ENCODE results near the gene HAL.

HAL gene

DNA sequence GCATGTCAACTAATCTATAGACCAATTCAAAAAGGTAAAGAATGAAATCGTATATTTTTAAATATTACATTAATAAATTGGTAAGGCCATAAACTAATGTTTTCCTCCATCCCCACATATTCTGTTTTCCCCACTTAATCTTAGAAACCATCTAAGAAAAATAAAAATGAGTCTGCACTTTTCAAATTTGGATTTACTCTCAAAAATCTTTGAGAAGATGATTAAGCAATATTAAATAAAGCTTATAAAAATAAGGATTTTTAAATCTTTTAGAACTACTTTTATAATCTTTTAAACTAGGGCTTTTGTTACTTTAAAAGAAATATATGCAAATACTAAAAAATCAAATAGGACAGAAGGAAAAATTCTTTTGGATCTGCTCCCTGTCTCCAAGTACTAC is 10.6 kb upstream of the HAL start:
- DNase-seq = no peak

DNA sequence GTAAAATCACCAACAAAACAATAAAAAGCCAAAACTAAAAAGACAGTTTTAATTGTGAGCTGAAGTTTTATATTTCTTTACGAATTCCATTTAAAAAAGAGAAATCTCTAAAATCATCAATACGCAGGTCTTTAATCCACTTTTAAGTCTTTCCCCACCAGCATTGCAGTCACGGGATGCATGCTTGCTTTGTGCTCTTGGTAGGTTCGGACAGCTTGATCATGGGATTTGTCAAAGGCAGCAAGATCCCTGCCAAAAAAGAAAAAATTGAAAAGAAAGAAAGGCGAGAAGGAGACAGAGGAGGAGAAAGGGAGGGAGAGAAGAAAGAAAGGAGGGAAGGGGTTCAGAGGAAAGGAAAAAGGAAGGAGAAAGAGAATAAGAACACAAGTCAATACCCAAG is 4.7 kb upstream of the HAL start:
- no peak for DNase-seq

DNA sequence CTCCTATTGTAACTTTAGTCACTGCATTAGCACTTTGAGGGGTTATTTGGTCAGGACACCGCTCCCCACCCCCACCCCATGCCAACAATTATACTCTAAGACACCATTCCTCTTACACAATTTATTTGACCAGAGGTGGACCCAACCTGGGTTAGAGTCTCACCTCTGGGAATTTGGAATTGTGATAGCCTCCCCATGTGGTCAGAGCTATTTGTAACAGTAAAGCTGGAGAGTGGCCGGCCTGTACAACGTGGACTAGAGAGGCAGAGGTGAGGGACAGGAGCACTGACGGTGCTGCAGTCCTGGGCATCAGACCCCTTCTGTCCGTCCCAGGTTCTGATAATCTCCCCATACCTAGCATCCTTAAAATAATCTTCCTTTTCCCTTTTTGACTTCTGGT is 3.3 kb upstream of the HAL start:
- DNase-seq = no peak

DNA sequence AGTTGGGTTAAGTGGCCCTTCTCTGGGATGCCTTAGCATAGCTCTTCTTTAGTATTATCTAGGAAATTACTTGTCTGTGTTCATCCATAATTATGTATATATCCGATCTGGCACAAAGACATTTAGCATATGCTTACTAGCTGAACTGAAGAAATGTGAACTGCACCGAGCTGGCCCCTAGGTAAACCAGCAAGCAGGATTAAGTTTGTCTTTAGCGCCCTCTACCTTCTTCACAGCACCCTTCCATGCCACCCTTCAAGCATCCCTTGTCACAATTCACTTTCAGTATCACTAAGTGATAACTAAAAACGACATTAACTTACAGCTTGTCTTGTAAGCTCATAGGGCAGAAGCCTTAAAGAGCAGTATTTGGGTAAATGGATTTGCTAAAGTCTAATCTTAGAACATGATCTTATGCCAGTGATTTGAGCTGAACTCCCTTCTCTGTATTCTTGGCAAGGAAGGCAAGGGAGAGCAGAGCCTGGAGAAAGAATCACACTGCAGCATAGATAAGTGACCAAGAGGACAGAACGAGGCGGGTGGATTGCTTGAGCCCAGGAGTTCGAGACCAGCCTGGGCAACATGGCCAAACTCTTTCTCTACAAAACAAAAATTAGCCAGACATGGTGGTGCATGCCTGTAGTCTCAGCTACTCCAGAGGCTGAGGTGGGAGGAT is 2.6 kb upstream of the HAL start:
- peak; percentile 46 for DNase-seq

DNA sequence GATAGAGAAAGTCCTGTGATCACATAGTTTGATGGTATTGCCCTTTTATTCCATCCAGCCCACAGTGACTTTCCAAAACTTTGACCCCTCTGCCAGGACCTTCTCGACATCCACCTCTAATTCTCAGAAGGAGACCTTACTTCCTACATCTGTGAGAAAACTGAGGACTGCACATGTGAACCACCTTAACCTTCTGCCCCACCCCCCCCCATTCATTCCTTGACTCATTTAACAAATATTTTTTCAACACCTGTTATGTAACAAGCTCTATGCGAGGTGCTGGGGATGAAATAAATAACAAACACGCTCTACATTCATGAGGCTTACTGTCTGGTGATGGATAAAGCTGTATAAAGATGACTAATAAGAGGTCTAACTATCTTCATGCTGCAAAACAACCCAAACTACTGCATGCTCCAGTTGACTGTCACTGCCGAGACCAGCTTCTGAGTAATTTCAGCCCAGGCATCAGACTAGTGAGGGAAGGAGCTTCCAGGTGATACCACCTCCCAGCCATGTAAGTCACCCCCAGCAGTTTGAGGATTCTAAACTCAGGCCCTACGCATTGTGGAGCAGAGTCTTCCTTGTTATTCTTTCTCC is 1.9 kb upstream of the HAL start:
- no peak for DNase-seq

DNA sequence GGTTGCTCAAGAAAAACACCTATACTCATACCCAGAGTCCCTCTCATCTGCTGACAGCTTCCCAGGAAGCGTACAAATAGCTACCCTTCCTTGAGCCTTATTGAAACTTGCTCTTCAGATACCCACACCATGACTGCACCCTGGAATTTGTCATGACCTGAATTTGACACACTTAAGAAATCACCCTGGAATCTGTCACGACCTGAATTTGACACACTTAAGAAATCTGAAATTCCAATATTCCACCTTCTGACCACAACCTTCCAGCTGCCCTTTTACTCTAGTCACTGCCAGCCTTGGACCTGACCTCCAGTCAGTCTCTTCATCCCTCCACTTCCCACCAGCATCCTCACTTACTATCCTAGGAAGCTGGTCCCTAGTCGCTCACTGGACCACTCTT is 1.1 kb upstream of the HAL start:
- no peak for DNase-seq

DNA sequence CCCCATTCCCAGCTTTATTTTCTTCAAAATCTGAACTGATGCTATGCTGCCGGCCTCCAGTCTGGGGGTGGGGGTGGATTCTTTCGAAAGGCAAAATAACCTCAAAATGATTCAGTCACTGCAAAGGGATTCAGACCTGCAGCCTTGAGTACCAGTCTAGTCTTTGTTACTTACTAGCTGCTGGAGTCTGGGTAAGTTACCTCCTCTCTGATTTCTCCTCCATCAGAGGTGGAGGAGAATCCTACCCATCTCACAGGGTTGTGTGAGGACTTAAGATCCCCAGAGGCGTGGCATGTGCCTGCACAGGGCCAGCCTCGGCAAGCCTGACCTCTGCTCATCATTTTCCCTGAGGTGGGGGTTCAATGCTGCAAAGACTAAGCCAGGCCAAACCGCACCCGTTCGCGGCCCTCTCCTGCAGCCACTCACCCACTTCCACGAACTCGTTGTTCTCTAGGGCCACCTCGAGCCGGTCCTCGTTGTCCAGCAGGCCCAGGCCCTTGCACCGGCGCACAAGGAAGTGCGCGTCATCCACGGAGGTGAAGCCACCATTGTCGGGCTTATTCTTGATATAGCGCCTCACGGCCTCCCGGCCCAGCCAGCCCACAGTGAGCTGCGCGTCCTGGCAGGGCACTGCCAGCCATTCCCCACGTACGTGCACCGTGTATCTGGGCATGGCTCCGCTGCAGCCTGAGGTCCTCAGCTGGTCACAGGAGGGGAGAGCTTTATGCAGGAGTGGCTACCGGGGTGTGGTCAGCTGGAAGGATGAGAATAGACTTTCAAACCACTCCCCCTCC is 709 bp downstream of the HAL start:
- no peak for DNase-seq

DNA sequence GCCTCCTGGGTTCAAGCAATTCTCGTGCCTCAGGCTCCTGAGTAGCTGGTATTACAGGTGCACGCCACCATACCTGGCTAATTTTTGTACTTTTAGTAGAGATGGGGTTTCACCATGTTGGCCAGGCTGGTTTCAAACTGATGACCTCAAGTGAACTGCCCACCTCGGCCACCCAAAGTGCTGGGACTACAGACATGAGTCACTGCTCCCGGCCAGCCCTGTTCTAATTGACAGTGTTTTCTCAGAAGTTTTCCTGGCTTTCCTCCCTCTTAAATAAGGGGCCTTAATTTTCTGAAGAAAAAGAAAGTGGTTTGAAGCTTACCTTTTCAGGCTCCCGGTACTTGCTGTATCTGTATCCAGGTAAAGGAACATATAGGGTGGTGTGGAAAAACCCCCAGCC is 1.7 kb downstream of the HAL start:
- DNase-seq = no peak

DNA sequence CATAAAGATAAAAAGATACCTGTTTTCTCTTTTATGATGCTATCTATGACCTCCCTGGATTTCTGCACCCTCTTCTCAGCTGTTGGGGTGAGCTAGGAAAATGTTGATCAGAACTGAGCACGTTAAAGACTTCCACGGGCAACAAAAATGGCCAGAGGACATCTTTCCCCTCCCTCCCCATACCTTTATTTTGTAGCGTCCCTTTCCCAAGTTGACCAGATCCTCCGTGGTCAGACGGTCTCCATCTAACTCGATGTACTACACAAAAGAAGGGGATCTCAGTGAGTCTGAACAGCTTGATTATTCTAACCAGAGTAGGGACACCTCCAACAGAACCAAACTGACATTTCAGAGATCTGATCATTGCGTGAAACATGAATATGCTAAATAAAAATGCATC is 2.2 kb downstream of the HAL start:
- no peak for DNase-seq

DNA sequence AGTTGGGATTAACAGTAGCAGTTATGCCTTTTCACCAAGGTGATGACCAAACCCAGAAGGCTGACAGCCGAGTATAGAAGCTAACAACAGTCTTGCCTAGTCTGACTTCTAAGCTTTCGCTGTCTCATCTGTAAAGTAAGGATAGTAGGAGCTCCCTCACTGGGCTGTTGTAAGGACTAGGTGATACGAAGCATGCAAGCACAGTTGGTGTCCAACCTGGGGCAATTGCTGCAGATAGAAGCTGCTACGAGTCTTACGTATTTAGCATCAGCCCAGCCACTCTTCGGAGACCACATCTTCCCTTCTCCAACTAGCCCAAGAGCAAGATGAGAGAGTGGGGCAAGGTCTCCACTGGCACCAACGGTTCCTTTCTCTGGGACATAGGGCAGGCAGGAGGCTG is 6.0 kb downstream of the HAL start:
- DNase-seq = no peak

DNA sequence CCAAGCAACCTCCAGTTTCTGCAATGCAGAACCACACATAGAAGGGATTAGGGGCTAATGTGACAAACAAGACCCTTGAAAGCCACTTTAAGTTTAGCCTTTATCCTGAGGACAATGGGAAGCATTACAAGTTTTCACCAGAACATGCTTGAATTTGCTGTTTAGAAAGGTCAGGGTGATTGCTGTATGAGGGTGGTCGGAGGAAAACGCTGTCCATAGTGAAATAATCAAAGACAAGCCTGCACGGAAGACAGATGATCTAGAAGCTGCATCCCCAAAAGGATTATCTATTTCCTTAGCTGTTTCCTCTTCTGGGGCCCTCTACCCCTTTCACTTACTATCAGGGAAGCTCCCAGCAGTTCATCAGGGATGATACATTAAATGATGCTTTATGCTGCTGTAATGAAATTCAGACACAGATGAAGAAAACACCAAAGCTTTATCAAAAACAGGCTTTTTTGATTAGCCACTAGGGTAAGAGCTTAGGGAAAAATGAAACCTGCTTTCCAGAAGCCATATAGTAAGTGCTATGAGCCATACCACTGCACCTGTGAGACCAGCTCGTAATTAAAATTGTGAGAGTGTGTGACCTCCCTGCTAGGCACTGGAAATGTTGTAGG is 6.5 kb downstream of the HAL start:
- DNase-seq = no peak

DNA sequence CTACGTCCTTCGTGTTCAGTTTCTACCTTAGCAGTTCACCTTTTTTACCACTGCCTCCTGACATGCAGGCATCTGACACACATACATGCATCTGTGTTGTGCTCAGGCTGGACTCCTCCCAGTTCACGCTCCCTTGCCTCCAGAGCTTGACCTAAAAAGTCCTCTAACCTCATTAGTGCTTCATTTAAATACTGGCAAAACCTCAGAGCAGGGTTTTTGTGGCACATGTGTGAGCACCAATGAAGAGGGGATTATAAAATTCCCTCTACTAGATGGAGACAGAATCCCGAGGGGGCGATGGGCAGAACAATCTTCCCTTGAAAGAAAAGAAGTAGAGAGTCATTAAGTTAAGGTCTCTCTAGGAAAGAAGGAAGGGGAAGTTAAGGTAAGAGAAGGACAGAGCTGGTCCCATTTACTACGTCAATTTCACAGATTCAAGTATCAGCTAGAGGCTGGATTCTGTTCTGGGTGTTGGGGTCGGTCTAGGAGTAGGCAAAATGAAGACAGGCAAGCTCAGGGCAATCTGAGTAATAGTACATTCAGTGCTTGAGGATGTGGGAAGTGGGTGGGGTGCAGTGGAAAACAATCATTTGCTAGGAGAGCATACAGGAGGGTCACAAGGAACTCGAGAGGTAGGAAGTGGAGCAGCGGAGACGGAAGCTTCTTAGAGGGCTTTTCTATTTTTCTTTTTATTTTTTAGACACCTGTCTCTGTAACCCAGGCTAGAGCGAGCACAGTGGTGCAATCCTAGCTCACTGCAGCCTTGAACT is 7.5 kb downstream of the HAL start:
- no peak for DNase-seq

DNA sequence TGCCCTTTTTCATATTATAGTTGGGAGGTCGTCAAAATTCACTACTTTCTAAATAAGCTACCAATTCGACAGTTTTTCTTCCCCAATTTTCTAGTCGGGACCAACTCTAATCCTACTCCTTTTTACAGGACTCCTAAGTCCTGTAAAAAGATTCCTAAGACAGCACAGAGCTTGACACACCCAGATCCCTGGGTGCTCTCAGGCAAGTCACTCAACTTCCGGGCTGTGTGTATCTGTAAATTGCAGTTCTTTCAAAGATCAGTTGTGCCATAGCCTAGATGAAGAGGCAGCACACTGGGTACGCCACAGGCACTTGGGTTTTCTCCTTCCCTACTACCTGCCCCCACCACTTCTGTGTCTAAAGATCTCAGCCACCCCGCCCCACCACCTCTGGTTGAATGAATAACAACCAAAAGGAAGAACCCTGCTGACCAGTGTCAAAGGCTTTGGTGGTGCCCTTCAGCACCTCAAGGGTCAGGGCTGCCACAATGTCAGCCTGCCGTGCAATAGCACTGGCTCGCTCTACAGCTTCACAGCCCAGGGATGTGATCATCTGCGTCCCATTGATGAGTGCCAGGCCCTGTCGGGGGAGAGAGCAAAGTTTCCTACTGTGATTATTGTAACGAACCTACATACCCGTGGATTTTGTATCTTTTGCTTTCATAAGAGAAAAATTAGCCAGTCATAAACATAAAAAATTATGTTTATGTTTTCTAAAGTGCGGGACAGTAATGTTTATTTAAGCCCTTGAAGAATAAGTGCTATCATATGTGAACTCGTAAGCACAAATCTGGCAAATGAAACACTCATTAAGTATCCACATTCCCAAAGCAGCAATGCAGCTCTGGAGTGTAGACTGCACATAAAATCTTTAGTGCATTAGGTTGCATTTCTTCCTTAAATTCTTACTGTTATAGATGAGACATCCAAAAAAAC is 9.2 kb downstream of the HAL start:
- no peak for DNase-seq

DNA sequence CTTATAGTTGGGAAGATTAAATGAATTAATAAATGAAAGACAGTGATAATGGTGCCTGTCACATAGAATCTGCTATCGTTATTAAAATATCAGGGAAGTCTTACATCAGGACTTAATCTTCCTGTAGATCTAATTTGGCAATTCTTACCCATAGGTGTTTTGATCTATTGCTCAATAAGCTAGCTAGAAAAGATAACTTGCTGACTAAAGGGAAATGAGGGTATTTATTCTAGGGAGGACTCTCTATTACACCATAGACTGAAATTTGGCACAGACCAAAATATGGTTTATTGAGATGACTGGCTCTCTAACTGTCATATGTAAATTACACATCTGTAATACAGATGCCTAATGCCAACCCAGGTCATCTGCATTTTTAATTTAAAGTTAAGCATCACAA is 11.5 kb downstream of the HAL start:
- no peak for DNase-seq

DNA sequence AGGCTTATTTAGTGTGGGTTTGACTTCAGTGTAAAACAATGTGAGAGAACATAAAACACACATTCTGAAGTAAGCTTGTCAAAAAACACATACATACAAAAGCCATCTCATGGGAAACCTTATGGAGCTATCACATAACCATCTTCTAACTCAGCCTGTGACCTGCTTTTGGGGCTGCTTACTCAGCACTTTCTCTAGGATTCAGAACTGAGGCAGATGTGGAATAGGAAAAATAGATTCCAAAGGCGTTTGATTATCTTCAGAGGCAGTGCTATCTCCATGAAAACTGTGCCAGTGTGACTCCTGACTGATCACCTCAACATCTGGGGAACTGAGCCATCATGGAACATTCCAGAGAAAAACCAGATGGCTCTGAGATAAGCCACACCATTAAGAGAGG is 13.5 kb downstream of the HAL start:
- DNase-seq = no peak

DNA sequence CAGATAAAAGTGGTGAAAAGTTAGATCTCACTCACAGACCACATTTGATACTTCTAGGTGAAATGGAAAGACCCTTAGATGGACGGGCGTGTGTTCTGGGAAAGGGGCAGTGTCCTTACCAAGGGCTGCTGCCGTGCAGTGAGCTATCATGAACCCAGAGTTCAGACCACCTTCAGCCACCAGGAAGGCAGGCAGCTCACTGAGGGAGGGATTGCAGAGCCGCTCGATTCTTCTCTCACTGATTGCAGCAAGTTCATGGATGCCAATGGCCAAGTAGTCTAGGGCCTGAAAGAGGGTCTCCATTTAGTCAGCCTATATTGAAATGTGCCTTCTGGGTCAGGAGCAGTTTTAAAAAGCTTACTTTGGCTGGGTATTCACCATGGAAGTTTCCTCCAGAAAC is 15.7 kb downstream of the HAL start:
- DNase-seq = no peak

DNA sequence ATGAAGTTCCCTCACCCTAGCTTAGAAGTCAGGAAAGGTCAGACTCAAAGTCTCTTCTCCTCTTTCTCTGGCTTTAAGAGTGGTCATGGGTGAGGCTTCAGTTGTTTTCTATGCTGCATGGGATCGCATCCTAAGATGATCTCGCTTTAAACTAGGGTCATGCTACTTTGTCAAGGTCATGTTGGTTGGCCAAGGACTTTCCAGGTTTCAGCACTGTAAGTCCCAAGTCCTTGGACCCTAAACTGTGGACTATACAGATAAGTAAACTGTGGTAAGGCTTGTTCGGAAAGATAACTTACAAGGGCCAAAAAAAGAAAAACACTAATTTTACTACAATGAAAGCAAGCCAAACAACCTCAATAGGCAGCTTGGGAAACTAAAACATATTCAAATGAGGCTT is 17.4 kb downstream of the HAL start:
- no peak for DNase-seq

DNA sequence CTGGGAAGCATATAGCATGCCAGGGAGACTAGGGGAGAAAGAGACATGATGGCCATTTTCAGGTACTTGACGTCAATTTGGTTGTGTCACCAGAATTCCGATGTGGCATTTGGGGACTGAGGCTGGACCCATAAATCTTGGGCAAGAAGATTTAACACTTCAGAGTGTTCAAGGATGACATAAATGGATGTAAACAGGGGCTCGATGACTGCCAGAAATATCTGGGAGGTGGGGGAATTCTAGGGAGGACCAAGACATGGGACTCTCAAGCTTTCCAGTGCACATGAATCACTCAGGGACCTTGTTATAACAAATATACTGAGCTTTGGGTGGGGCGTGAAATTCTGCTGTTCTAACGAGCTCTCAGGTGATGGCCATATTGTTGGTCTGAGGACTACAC is 17.8 kb downstream of the HAL start:
- DNase-seq = no peak

DNA sequence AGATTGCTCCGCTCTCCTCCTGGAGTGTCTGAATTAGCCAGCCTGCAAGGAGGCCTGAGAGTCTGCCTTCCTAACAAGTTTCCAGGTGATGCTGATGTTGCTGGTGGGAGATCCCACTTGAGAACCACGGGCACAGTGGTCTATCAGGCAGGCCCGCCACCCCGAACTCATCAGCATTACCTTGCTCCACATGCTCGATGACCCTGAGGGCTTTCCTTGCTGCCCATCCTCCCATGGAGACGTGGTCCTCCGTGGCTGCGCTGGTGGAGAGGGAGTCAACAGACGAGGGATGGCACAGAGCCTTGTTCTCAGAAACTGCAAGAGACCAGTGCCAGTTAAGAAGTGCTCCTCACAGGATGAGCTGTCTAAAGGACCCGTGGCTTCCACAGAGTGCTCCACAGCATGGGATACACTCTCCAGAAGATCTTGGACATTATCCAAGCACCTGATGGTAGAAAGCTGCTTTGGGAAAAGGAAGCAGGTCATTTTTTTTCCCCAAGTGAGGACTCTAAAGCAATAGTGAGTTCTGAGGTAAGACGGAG is 18.3 kb downstream of the HAL start:
- no peak for DNase-seq

DNA sequence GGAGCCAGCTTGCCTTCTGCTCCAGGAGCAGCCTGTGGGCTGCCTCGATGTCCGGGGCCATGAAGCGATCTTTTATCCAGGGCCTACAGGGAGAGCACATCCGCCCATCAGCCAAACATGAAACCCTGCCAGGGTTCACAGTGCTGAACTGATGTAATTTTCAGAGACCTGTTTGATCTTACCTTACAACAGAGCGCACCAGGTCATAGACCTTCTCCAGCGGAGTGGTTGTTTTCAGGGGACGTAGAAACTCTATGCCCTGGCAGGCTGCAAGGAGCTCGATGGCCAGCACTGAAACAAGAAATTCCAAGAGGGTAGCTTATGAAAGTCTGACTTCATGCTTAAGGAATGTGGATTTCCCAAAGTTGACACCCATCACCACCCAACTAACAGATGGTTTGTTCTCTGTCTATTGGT is 19.7 kb downstream of the HAL start:
- DNase-seq = no peak

DNA sequence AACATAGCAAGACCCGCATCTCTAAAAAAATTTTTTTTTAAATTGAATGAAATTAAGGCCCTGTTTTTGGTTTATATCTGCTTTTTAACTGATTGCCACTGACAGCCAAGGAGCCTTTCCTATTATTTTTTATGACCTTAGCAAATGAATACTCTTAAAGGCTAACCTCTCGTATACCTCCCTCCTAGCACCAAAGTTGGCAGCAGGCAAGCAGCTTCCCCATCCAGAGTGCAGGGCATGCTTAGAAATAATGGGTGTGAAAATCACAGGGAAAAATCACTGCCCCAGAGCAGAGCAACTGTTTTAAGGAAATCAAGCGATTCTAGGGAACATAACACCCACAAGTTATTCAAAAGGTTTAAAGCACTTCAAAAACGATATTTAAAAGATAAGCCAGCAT is 20.7 kb downstream of the HAL start:
- no peak for DNase-seq

DNA sequence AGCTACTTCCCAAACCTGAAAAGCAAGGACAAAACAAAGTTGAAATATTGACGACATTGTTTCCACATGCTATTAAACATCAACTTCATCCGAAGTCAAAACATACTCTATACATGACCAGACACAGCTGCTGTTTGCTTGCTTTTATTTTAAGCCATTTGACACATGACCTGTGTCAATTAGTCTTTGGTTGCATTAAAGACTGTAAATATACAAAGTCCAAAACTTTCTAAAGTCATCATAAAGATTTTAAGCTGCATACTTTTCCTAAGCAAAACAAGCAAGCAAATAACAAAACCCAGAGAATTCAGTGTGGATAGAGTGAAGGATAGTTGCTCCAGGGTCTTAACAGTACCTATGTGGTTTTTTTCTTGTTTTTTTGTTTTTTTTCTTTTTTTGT is 21.8 kb downstream of the HAL start:
- no peak for DNase-seq

Data from stimulated activated CD4-positive, alpha-beta T cell treated with anti-CD3 and anti-CD28 coated beads, Interleukin-4, amount 100 ng/mL, for 24 hours (primary cell).